Measurements from ENCODE around the gene GGACT.

Gene GGACT

DNA sequence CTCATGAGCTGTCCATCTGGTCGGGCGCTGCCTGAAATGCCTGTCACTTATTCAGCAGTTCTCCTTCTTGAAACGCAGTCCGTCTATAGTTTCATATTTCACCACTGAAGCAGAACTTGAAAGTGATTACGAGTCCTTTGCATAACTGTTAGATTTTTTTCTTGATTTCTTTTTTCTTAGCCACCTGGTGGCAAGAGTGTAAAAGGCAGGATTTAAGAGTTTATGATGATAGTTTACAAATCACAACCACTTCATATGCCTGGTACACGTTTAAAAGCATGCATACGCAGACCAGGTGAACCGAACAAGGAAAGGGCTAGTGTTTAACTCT lies 45.8 kb downstream of the GGACT start:
- TF ChIP-seq ZFX (IDR thresholded peaks at IDR 0.05; ENCODE audit: borderline replicate concordance) (no peak), CTCF (IDR thresholded peaks at IDR 0.05) (peak; percentile 40)
- no peak overlapping the region for H3K27ac ChIP-seq

- H3K27ac ChIP-seq, result no peak overlapping the region
- TF ChIP-seq CTCF (IDR thresholded peaks at IDR 0.05) (no peak), ZFX (IDR thresholded peaks at IDR 0.05; ENCODE audit: borderline replicate concordance) (no peak)
These were observed 46.4 kb downstream of the GGACT start for GRCh38 chr13:100541897-100542825.

DNA sequence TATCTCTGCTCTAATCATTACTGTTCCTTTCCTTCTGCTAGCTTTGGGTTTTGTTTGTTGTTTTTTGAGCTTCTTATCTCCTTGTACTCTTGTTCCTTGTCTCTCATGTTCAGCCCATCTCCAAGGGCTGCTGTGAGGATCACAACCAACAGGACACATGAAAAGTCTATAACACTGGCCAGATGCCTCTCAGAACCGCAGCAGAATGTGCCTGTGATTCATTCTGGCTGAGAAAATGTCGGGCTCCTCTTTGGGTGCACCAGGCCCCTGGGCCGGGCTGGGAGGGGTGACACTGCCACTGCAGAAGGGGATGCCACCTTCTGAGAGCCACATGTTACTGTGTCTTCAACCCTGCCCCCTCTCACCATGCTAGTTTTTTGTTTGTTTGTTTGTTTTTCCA lies 48.0 kb downstream of the GGACT start:
- TF ChIP-seq ZFX (IDR thresholded peaks at IDR 0.05; ENCODE audit: borderline replicate concordance), result no peak
- no peak for TF ChIP-seq CTCF (IDR thresholded peaks at IDR 0.05)
- no peak overlapping the region for H3K27ac ChIP-seq

GRCh38 chr13:100537951-100538462 lies 50.6 kb downstream of the GGACT start:
- TF ChIP-seq ZFX (IDR thresholded peaks at IDR 0.05; ENCODE audit: borderline replicate concordance) (no peak), CTCF (IDR thresholded peaks at IDR 0.05) (no peak)
- no peak overlapping the region for H3K27ac ChIP-seq

GRCh38 chr13:100537486-100537885 lies 51.1 kb downstream of the GGACT start:
- no peak overlapping the region for H3K27ac ChIP-seq
- no peak for TF ChIP-seq CTCF (IDR thresholded peaks at IDR 0.05)
- no peak for TF ChIP-seq ZFX (IDR thresholded peaks at IDR 0.05; ENCODE audit: borderline replicate concordance)

DNA sequence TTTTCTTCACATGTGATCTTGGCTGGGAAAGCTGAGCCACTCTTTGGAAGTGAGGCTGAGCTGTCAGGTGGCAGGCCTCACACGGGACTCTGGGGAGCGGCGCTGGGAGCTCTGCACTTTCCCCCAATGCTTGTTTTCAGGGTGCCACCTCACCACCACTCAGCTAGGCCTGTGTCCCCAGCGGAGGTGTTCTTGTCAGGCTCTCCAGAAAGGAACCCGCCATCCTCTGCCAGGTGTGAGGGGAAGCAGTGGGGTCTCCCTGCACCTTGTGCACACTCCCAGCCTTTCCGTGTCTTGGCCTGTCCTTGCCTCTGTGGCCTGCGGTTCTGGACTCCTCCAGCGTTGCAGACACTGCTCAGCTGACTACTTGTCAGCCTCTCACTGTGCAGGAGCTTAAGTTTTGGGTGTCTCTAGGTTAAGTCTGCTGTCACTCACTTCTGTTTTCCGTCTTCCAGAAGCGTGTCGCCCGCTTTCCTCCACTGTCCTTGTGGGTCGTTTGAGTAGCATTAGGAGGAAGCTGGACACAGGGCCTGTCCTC lies 51.9 kb downstream of the GGACT start:
- H3K27ac ChIP-seq, result no peak overlapping the region
- no peak for TF ChIP-seq CTCF (IDR thresholded peaks at IDR 0.05)
- TF ChIP-seq ZFX (IDR thresholded peaks at IDR 0.05; ENCODE audit: borderline replicate concordance), result no peak

Measured in 22Rv1 (cell line).